Measurements from ENCODE around the gene TAB3.

TAB3 gene

DNA sequence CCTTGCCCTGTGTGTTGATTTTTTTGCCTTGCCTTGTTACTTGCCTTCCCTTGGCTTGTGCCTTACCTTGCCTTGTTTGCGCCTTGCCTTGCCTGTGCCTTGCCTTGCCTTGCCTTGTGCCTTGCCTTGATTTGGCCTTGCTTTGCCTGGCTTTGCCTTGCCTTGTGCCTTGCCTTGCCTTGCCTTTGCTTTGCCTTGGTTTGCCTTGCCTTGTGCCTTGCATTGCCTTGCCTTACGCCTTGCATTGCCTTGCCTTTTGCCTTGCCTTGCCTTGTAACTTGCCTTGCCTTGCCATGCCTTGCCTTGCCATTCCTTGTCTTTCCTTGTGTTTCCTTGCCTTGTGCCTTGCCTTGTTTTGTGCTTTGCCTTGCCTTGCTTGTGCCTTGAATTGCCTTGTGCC lies 94.6 kb downstream of the TAB3 start:
- Histone ChIP-seq H3K4me1 (ENCODE audit: control insufficient read depth in 1 of 2, insufficient read depth in 1 of 2, low read depth in 1 of 2, low read length in 1 of 2) (no peaks in the 10 kb centered on the region), H3K27me3 (no peaks in the 10 kb centered on the region), H3K4me3 (ENCODE audit: low read depth in 1 of 2, low read length in 1 of 2) (no peak overlapping the region), H3K36me3 (no peaks in the 10 kb centered on the region), H3K27ac (no peak overlapping the region), H3K9me3 (no peaks in the 10 kb centered on the region)
- TF ChIP-seq, protein P1, sequence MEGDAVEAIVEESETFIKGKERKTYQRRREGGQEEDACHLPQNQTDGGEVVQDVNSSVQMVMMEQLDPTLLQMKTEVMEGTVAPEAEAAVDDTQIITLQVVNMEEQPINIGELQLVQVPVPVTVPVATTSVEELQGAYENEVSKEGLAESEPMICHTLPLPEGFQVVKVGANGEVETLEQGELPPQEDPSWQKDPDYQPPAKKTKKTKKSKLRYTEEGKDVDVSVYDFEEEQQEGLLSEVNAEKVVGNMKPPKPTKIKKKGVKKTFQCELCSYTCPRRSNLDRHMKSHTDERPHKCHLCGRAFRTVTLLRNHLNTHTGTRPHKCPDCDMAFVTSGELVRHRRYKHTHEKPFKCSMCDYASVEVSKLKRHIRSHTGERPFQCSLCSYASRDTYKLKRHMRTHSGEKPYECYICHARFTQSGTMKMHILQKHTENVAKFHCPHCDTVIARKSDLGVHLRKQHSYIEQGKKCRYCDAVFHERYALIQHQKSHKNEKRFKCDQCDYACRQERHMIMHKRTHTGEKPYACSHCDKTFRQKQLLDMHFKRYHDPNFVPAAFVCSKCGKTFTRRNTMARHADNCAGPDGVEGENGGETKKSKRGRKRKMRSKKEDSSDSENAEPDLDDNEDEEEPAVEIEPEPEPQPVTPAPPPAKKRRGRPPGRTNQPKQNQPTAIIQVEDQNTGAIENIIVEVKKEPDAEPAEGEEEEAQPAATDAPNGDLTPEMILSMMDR (IDR thresholded peaks at IDR 0.05), result no peak

DNA sequence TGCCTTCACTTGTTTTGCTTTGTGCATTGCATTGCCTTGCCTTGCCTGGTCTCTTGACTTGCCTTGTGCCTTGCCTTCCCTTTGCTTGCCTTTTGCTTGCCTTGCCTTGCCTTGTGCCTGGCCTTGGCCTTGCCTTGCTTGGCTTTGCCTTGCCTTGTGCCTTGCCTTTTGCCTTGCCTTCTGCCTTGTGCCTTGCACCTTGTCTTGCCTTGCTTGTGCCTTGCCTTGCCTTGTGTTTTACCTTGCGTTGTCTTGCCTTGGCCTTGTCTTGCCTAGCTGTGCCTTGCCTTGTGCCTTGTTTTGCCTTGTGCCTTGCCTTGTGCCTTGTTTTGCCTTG lies 95.3 kb downstream of the TAB3 start:
- H3K4me3 ChIP-seq (ENCODE audit: low read depth in 1 of 2, low read length in 1 of 2), result no peak overlapping the region
- no peak overlapping the region for H3K27ac ChIP-seq
- no peaks in the 10 kb centered on the region for H3K4me1 ChIP-seq (ENCODE audit: control insufficient read depth in 1 of 2, insufficient read depth in 1 of 2, low read depth in 1 of 2, low read length in 1 of 2)
- H3K36me3 ChIP-seq, result no peaks in the 10 kb centered on the region
- TF ChIP-seq, protein P1 (IDR thresholded peaks at IDR 0.05), result no peak
- no peaks in the 10 kb centered on the region for H3K9me3 ChIP-seq
- H3K27me3 ChIP-seq, result no peaks in the 10 kb centered on the region

DNA sequence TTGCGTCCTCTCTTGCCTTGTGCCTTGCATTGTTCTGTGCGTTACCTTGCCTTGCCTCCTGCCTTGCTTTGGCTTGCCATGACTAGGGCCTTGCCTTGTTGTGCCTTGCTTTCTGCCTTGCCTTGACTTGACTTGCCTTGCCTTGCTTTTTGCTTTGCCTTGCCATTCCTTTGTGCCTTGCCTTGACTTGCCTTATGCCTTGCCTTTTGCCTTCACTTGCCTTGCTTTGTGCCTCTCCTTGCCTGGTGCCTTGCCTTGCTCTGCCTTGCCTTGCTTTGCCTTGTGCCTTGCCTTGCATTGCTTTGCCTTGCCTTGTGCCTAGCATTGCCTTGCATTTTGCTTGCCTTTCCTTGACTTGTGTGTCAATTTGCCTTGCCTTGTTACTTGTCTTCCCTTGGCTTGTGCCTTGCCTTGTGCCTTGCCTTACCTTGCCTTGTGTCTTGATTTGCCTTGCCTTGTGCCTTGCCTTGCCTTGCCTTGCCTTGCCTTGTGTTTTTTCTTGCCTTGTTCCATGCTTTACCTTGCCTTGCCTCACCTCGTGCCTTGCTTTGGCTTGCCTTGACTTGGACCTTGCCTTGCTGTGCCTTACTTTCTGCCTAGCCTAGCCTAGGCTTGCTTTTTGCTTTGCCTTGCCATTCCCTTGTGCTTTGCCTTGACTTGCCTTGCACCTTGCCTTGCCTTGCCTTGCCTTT lies 95.8 kb downstream of the TAB3 start:
- H3K27ac ChIP-seq, result no peak overlapping the region
- TF ChIP-seq, protein P1 (IDR thresholded peaks at IDR 0.05), result no peak
- no peaks in the 10 kb centered on the region for H3K9me3 ChIP-seq
- H3K4me3 ChIP-seq (ENCODE audit: low read depth in 1 of 2, low read length in 1 of 2), result no peak overlapping the region
- H3K27me3 ChIP-seq, result no peaks in the 10 kb centered on the region
- H3K36me3 ChIP-seq, result no peaks in the 10 kb centered on the region
- no peaks in the 10 kb centered on the region for H3K4me1 ChIP-seq (ENCODE audit: control insufficient read depth in 1 of 2, insufficient read depth in 1 of 2, low read depth in 1 of 2, low read length in 1 of 2)

DNA sequence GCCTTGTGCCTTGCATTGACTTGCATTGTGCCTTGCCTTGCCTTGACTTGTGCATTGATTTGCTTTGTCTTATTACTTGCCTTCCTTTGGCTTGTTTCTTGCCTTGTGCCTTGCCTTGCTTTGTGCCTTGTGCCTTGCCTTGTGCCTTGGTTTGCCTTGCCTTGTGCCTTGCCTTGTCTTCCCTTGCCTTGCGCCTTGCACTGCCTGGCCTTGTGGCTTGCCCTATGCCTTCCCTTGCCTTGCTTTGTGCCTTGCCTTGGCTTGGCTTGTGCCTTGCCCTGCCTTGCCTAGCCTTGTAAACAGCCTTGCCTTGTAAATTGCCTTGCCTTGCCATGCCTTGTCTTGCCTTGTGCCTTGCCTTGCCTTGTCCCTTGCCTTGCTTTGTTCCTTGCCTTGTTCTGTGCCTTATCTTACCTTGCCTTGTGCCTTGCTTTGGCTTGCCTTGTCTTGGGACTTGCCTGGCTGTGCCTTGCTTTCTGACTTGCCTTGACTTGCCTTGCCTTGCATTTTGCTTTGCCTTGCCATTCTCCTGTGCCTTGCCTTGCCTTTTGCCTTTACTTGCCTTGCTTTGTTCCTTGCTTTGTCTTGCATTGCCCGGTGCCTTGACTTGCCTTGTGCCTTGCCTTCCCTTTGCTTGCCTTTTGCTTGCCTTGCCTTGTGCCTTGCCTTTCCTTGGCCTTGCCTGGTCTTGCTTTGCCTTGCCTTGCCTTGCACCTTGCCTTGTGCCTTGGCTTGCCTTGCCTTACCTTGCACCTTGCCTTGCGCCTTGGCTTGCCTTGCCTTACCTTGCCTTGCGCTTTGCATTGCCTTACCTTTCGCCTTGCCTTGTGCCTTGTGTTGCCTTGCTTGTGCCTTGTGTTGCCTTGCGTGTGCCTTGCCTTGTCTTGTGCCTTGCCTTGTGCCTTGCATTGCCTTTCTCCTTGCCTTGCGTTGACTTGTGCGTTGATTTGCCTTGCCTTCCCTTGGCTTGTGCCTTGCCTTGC lies 97.5 kb downstream of the TAB3 start:
- H3K9me3 ChIP-seq, result no peaks in the 10 kb centered on the region
- no peak overlapping the region for H3K4me3 ChIP-seq (ENCODE audit: low read depth in 1 of 2, low read length in 1 of 2)
- no peaks in the 10 kb centered on the region for H3K27me3 ChIP-seq
- no peak overlapping the region for H3K27ac ChIP-seq
- H3K36me3 ChIP-seq, result no peaks in the 10 kb centered on the region
- TF ChIP-seq, protein P1 (IDR thresholded peaks at IDR 0.05), result no peak
- H3K4me1 ChIP-seq (ENCODE audit: control insufficient read depth in 1 of 2, insufficient read depth in 1 of 2, low read depth in 1 of 2, low read length in 1 of 2), result no peaks in the 10 kb centered on the region

DNA sequence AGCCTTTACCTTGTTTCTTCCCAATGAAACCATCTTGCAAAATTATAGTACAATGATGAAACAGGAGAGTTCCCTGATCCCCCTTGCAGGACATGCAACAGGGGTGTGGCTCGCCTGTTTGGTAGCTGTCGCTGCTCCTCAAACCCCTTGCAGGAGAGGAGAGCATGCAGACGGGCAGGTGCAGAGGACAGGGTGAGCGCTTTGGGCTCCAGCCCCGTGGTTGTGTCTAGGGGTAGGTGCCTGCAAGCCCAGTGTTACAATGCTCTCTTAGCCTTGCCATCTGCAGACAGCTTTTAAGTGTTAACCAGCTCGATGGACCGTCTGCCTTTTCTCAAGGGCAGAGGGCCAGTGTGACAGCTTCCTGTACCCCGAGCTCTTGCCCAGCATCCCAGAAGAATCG lies 102.0 kb downstream of the TAB3 start:
- Histone ChIP-seq H3K4me1 (ENCODE audit: control insufficient read depth in 1 of 2, insufficient read depth in 1 of 2, low read depth in 1 of 2, low read length in 1 of 2) (no peaks in the 10 kb centered on the region), H3K27me3 (no peaks in the 10 kb centered on the region), H3K4me3 (ENCODE audit: low read depth in 1 of 2, low read length in 1 of 2) (no peak overlapping the region), H3K36me3 (no peaks in the 10 kb centered on the region), H3K9me3 (no peaks in the 10 kb centered on the region), H3K27ac (no peak overlapping the region)
- TF ChIP-seq, protein P1 (IDR thresholded peaks at IDR 0.05), result no peak
